ENCODE data around the gene SCOC. TPM values are rescaled to one million over a fixed set of nuclear protein-coding genes. Genes with fewer than 3 reads are reported as not detected.

The SCOC gene
- polyA plus RNA-seq, 2 of the 4 experiments (the other 2 are of a cell fraction): 50.0 to 71.9 TPM

- Histone ChIP-seq H3K4me3 (no peak overlapping the region), H3K27ac (no peak overlapping the region), H3K4me2 (no peak overlapping the region), H3K4me1 (no peaks in the 10 kb centered on the region), H3K9me3 (no peaks in the 10 kb centered on the region)
- no peak for ATAC-seq
- WGBS (ENCODE audit: missing lambda C conversion rate): 82% methylated on average over 3 of the region's 3 CpGs
- no peak for FAIRE-seq
- no peak for DNase-seq (ENCODE audit: low read depth in 1 of 2, low spot score in 1 of 2)
- POLR2A ChIA-PET: no interaction called here
- CTCF ChIA-PET: interaction anchor here (1.3 to 6.8 kb wide), 2 partner anchors 16 to 55 kb away, joined by 4 to 38 read pairs; partner anchors contain the start of gene SCOC
- TF ChIP-seq POLR2A (IDR thresholded peaks at IDR 0.05; ENCODE audit: low read length): no peak
- TF ChIP-seq JUN (IDR thresholded peaks at IDR 0.05): no peak
- TF ChIP-seq USF2 (IDR thresholded peaks at IDR 0.05): no peak
- TF ChIP-seq GATA3 (IDR thresholded peaks at IDR 0.05; ENCODE audit: borderline replicate concordance): no peak
Measured at GRCh38 chr4:140357868-140358267, 15.6 kb upstream of the SCOC start.

- WGBS (ENCODE audit: missing lambda C conversion rate): 4% methylated on average over 1 of the region's 1 CpG
- Histone ChIP-seq H3K4me2 (no peak overlapping the region), H3K4me1 (no peaks in the 10 kb centered on the region), H3K27ac (no peak overlapping the region), H3K4me3 (no peak overlapping the region), H3K9me3 (no peaks in the 10 kb centered on the region)
- no peak for DNase-seq (ENCODE audit: low read depth in 1 of 2, low spot score in 1 of 2)
- ChIA-PET CTCF (interaction anchor here (1.3 to 6.8 kb wide), 3 partner anchors 16 to 56 kb away, joined by 4 to 38 read pairs (median 10); partner anchors contain the start of gene SCOC), POLR2A (no interaction called here)
- FAIRE-seq: no peak
- no peak for TF ChIP-seq KDM5A (IDR thresholded peaks at IDR 0.05)
- TF ChIP-seq NFE2L2 (conservative IDR thresholded peaks at IDR 0.05; ENCODE audit: low read length): no peak
- TF ChIP-seq PHF8 (IDR thresholded peaks at IDR 0.05; ENCODE audit: borderline replicate concordance, low read depth): no peak
- no peak for TF ChIP-seq ATOH8 (CRISPR knock-in tag; IDR thresholded peaks at IDR 0.05; ENCODE audit: low read depth)
- no peak for TF ChIP-seq POLR2A (IDR thresholded peaks at IDR 0.05; ENCODE audit: low read length)
- TF ChIP-seq HOXB13 (CRISPR knock-in tag; IDR thresholded peaks at IDR 0.05; ENCODE audit: low read depth): no peak
- TF ChIP-seq CHD2 (IDR thresholded peaks at IDR 0.05; ENCODE audit: low read length, partially characterized antibody): no peak
- no peak for TF ChIP-seq USF2 (IDR thresholded peaks at IDR 0.05)
- no peak for TF ChIP-seq RNF2 (IDR thresholded peaks at IDR 0.05; ENCODE audit: borderline replicate concordance, low read depth)
- no peak for TF ChIP-seq E2F6 (IDR thresholded peaks at IDR 0.05; ENCODE audit: borderline replicate concordance, low read depth)
- TF ChIP-seq RARB (CRISPR knock-in tag; IDR thresholded peaks at IDR 0.05): no peak
- no peak for TF ChIP-seq HMGXB4 (CRISPR knock-in tag; IDR thresholded peaks at IDR 0.05; ENCODE audit: borderline replicate concordance)
- TF ChIP-seq CBX2 (IDR thresholded peaks at IDR 0.05; ENCODE audit: borderline replicate concordance, low read depth): no peak
- TF ChIP-seq ZNF302 (CRISPR knock-in tag; IDR thresholded peaks at IDR 0.05): no peak
- TF ChIP-seq POLR2AphosphoS2 (conservative IDR thresholded peaks at IDR 0.05; ENCODE audit: low read length): no peak
- TF ChIP-seq MYC (IDR thresholded peaks at IDR 0.05; ENCODE audit: borderline replicate concordance, low read length): no peak
- TF ChIP-seq ZC3H11A (IDR thresholded peaks at IDR 0.05): no peak
- no peak for TF ChIP-seq HOXA7 (CRISPR knock-in tag; IDR thresholded peaks at IDR 0.05)
- no peak for TF ChIP-seq TP53 (CRISPR knock-in tag; IDR thresholded peaks at IDR 0.05)
- TF ChIP-seq HDAC2 (IDR thresholded peaks at IDR 0.05): no peak
- no peak for ATAC-seq
Measured at GRCh38 chr4:140358281-140358680, 15.2 kb upstream of the SCOC start.

Data from A549 (cell line).